NCI-H748 (cell line): ENCODE data around the gene CRIP2.
A peak's percentile ranks its signal among the peaks of the same experiment; 100 is the strongest.

Experiments
- DNase-seq: peaks from one replicate; lab custom pipeline; 2025; ENCODE audit not compliant: unreplicated experiment; lab: John Stamatoyannopoulos, UW

CRIP2 gene

GRCh38 chr14:105487449-105487985, 12.9 kb downstream of the CRIP2 start:
- DNase-seq = peak; percentile 60

- no peak for DNase-seq
Measured at GRCh38 chr14:105487986-105488777, 13.6 kb downstream of the CRIP2 start.

- no peak for DNase-seq
Measured at GRCh38 chr14:105488781-105489541, 14.3 kb downstream of the CRIP2 start.

GRCh38 chr14:105489542-105490266, 15.1 kb downstream of the CRIP2 start:
- peak; percentile 95 for DNase-seq

DNA sequence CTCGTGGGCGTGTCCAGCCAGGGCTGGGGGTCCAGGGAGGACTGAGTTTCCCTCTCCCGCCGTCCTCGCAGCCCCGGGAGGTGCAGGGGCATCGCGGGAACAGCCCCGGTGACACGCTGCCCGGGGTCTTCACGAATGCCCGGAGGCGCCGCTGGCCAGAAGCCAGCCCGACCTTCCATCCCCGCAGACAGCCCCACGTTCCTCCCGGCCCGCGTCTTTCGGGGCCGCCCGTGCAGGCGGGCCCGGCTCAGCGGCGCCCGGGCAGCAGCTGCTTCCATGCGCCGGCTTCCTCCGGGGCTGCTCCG, 15.6 kb downstream of the CRIP2 start:
- no peak for DNase-seq

DNA sequence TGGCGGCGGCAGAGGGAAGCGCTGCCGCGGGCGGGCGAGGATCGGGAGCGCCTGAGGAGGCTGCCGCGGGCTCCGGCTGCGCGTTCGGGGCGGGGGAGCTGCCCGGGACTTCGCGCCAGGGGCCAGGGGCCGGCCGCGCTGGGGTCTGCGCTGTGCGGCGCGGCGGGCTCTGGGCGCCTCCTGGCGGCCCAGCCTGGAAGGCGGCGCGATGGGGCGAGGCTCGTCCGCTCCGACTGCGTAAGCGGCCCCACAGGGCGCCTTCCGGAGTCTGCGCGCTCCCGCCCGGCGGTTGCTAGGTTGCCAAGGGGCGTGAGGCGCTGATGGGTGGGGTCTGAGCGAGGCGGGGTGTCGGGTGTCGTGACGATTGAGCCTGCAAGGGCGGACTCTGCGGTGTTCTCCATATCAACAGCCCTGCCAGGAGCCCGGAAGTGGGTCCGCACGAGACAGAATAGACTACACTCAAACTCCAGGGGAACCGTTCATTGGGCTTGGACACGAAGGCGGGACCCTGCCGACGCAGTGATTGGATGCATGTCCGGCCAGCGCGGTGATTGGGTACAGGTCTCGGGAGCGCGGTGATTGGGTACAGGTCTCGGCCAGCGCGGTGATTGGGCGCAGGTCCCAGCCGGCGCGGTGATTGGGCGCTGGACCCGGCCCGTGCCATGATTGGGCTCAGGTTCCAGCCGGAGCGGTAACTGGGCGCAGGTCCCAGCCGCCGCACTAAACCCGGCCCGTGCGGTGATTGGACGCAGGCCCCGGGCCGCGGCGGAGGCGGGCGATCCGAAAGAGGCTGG, 16.1 kb downstream of the CRIP2 start, which contains the start of gene TEDC1:
Gene TEDC1 (plus strand): TSS at position 675 of the 794 bp plus-strand sequence. CDS start 130 bp downstream, outside the sequence.
- peak; percentile 100 for DNase-seq

GRCh38 chr14:105491366-105491973, 16.8 kb downstream of the CRIP2 start:
- peak; percentile 79 for DNase-seq

- DNase-seq = no peak
Measured at GRCh38 chr14:105492031-105492970, 17.7 kb downstream of the CRIP2 start.

DNA sequence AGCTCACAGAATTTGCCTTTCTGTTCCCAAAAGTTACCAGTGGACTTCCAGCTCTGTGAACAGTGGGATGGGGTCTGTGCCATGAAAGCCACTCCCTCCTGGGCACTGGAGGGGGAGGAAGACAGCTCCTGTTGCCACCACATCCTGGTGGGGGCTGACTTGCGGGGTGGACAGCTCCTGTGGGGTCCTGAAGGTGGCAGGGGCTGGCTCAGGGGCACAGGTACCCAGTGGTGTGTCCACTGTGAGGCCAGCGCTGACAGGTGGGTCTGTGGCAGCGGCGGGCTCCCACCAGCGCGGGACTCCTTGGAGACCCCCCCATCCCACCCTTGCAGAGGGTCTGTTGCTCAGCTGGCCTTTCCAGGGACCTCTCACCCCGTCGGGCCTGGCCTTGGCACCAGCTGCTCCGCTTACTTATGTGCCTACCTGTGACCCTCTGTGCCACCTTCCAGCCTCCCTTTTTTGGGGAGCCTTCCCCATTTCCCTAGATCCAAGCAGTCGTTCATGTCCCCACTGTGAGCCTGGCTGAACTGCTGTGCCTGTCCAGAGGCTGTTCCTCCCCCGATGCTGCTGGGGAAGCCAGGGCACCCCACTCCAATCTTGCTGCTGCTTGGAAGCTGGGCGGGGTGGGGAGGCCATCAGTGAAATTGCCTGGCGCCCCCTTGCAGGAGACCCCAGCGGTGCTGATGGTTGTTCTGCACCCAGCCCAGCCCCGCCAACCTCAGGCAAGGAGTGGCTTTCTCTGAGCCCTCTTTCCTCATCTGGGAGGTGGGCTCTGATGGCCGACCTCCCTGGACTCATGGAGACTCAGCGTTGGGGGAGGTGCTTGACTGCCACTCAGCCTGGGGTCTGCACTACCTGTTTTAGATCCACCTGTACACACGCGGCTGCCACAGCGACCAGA, 18.6 kb downstream of the CRIP2 start:
- DNase-seq = no peak

DNA sequence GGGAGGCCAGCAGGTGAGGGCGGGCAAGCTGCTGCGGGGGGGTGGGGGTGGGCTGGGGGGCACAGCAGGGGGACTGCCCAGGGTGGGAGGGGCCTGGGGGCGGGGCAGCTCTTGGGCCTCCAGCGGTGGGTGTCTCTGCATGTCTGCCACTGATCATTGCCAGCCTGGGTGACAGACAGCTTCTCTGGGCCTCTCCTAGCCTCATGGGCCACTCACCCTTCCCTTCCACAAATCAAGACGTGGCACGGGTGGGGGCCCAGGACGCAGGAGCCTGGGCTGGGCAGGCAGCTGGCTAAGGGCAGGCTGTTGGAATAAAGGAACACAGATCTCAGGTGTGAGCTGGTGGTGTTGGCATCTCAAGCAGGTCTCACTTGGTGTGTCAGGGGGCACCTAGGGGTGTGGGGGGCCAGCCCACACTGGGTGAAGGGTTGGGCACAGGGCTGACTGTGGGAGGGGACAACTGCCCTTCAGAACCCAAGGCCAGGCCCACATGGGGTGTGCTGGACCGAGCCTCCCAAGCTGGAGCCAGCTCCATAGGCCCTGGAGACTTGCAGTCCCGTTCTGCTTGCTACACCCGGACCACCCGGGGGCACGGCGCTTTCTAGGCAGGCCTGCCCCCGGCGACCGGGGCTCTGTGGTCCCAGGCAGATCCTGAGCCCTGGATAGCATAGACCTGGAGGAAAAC, 19.4 kb downstream of the CRIP2 start:
- no peak for DNase-seq

GRCh38 chr14:105494606-105494929, 19.9 kb downstream of the CRIP2 start:
- DNase-seq = no peak

DNA sequence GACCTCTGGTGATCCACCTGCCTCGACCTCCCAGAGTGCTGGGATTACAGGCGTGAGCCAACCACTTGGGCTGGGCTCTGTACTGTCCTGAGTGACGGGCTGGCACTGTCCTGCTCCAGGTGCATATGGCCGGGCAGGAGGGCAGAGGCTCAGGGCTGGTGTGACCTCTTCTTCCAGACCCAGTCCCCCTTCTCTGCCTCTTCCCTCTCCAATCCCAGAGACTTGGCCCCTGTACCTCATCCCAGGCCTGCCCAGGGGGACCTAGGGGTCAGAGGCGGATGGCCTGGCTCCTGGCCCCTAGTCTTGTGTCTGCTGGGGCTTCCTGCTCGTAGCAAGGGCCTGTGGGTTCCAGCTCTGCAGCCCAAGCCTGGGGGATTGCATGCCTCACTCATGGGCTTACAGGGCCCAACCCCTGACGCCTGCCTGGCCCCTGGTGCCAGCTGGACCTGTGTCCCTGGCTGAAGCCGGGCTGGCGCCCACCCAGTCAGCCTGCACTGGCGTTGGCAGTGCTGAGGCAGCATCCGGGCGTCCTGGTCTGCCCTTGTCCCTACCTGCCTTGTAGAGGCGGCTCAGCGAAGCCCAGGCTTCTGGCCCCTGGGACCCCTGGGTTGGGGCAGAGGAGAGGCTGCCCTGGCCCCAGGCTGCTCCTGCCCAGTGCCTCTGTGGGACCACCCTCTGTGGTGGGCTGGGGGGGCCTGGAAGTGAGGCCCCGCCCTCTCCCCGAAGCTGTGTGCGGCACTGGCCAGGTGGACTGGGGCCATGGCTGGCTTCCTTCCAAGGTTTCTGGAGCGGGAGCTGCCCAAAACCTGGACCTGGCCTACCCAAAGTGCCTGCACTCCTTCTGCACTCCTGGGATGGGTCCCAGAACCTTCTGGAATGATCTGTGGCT, 20.7 kb downstream of the CRIP2 start:
- DNase-seq = no peak

- DNase-seq = no peak
Measured at GRCh38 chr14:105495990-105496830, 21.6 kb downstream of the CRIP2 start.

DNA sequence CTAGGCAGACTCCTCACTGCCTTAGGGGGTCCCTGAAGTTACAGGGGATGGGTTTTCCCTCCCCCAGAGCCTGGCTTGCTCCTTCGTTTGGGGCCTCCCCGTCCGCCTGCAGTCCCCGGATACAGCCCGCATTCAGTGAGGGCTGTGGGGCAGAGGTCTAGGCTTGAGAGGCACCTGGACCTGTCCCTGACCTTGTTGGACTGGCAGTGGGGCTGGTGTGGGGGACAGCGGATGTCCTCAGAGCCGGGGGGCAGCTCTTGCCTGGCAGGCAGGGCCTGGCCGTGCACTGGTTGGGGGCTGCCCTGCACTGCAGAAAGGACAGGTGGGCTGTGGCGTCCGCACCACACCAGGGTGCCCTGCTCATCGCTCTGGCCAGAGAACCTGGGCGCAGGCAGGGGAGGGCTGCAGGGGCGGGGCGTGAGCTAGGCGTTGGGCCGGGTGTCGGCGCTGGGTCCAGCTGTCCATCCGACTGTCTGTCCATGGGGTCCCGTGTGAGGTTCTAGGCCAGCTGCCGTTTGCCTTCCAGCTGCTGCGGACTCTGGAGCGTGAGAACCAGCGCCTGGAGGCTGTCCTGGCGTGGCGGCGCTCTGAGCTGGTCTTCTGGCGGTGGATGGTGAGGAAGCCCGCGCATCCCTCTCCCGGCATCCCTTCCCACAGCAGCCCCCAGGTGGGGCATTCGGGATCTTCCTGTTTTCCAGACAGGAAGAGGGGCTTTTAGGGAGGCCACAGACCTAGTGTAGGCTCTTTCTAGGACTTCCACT, 22.4 kb downstream of the CRIP2 start:
- DNase-seq = no peak
